Islet of Langerhans (tissue), 1 donor: Measurements from ENCODE around the gene MAP3K20.
"Not testable (repeated sequence)": the region's sequence is repeated elsewhere in the genome, so short reads cannot be mapped to it uniquely, and the experiment has no call there.

ENCODE experiments used
- FAIRE-seq: peaks from one replicate; lab custom pipeline; 2011; peaks lifted over from hg19 to GRCh38; lab: Jason Lieb, UNC

MAP3K20 gene

DNA sequence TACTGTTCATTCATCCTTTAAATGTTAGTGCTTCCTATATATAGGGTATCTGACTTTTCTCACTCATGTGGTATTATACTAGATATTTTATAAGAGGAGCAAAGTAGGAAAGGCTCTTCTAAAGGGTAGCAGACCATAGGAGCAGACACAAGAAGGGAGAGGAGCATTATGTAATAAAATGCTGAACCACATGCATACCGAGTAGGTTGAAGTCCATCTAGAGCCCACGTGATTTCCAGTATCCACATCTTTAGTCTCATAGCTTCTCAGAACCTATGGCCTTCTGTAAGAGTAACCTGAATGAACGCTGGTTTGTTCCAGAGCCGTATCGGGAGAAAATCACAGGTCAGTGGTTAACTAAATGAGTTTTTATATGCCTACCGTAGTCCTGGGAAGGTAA is 85.9 kb downstream of the MAP3K20 start:
- no peak for FAIRE-seq

DNA sequence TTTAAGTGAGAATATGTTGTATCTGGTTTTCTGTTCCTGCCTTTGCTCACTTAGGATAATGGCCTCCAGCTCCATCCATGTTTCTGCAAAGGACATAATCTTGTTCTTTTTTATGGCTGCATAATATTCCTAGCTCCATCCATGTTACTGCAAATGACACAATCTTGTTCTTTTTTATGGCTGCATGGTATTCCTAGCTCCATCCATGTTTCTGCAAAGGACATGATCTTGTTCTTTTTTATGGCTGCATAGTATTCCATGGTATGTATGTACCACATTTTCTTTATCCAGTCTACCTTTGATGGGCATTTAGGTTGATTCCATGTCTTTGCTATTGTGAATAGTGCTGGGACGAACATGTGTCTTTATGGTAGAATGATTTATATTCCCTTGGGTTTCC is 87.7 kb downstream of the MAP3K20 start:
- not testable (repeated sequence) for FAIRE-seq

DNA sequence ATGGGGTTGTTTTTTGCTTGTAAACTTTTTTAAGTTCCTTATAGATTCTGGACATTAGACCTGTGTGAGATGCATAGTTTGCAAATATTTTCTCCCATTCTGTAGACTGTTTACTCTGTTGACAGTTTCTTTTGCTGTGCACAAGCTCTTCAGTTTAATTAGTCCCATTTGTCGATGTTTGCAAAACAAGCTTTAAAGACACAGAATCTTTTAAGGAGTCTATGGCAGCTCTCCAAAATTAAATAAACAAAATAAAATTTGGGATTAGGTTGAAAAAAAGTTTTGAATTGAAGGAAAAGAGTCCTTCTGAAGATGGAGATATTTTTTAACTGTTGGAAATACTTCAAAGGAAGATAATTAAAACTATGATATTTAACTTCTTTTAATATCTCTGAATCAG is 88.8 kb downstream of the MAP3K20 start:
- no peak for FAIRE-seq

- no peak for FAIRE-seq
These were observed 90.0 kb downstream of the MAP3K20 start for GRCh38 chr2:173165443-173166238.

DNA sequence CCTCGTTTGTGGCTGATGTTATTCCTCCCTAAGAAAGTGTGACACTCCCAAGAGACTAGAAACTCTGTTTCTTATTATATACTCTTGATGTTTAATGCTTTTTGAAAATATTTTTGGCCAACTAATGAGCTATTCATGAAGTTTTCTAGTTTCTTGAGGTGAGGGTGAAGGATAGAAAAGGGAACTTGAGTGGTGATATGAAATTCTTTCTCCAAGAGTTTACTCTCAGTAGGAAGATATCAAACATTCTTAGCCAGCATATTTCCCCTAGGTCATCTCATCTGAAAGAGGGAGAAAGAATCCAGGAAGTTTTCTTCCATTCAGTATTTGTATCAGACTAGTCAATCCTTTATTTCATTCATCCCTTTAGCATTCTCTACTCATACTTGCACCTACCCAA is 95.7 kb downstream of the MAP3K20 start:
- FAIRE-seq = no peak

- FAIRE-seq = no peak
These were observed 96.4 kb downstream of the MAP3K20 start for GRCh38 chr2:173171924-173172643.

DNA sequence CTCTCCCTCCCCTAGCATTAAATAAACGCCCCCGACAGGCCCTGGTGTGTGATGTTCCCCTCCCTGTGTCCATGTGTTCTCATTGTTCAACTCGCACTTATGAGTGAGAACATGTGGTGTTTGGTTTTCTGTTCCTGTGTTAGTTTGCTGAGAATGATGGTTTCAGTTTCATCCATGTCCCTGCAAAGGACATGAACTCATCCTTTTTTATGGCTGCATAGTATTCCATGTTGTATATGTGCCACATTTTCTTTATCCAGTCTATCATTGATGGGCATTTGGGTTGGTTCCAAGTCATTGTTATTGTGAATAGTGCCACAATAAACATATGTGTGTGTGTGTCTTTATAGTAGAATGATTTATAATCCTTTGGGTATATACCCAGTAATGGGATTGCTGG is 98.7 kb downstream of the MAP3K20 start:
- FAIRE-seq = not testable (repeated sequence)

GRCh38 chr2:173175222-173175621 is 99.6 kb downstream of the MAP3K20 start:
- no peak for FAIRE-seq

- FAIRE-seq = no peak
These were observed 106.3 kb downstream of the MAP3K20 start for GRCh38 chr2:173181982-173182381.

GRCh38 chr2:173184031-173185004 is 108.7 kb downstream of the MAP3K20 start:
- FAIRE-seq = no peak

GRCh38 chr2:173185437-173185836 is 109.8 kb downstream of the MAP3K20 start:
- no peak for FAIRE-seq

DNA sequence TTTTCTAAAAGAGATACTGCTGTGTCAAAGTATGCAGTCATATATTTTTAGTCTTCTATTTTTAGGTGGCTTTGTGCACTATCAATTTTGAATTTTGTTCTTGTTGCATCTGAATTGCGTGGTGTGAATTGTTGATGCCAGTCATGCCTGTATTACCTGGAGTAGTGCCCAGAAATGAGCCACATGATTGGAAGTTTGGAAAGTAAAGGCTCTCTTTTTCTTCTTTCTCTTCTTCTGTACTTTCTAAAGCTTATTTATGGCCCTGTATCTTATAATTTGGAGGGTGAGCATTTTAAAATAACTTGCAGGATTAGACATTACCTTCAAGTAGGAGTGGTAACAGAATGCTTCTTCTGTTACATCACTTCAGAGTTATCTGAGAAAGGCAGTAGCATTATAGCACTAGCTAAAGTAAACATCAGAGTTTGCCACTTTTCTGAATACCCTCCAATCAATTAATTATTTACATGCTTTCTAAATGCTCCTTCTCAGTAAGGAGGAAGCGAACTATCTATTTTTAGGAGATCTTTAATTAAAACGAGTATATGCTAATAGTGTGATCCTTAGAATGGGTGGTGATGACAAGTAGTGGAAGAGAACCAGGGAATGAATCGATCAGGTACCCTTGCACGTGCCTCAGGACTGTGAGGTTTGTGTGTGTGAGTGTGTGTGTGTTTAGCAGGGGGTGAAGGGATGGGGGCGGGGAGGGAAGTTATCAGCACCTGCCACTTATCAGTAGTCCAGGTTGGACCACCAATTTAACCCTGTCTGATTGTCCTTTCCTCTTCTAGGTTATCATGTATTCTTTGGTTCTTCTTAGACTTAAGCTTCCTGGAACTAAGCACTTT is 112.5 kb downstream of the MAP3K20 start:
- FAIRE-seq = no peak

DNA sequence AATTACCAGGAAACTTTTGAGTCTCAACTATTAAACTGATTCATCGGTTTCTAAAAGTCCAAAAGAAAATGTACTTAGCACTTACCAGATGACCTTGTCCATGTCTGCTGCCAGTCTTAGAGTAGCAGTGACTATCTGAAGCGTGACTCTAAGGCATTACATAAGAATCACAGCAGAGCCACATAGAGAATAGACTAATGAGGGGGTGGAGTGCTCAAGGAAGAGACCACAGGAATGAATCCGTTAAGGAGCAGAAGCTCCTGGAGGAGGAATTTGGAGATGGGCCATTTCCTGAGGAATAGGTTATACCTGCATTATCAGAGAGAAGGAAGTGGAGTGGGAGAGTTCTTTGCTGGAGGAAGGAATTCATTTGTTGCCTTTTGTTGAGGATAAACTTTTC is 116.0 kb downstream of the MAP3K20 start:
- no peak for FAIRE-seq

DNA sequence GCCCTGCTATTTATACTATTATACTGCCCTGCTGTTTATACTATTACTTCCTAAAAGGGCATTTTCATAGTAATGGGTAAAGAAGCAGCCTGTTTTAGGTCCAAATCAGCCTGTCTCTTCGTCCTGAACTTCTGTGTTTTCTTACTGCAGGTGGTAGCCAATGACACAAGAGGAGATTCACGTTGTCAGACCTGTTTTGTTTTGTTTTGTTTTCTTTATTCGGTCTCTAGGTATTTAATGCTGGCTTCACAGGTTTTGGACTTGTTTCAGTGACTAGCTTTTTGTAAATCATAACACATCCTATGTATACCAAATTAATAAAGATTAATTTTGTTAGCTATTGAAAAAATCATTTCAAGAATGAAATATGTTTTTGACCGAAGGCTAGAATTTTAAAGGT is 116.4 kb downstream of the MAP3K20 start:
- FAIRE-seq = no peak

GRCh38 chr2:173193925-173194324 is 118.3 kb downstream of the MAP3K20 start:
- FAIRE-seq = no peak

DNA sequence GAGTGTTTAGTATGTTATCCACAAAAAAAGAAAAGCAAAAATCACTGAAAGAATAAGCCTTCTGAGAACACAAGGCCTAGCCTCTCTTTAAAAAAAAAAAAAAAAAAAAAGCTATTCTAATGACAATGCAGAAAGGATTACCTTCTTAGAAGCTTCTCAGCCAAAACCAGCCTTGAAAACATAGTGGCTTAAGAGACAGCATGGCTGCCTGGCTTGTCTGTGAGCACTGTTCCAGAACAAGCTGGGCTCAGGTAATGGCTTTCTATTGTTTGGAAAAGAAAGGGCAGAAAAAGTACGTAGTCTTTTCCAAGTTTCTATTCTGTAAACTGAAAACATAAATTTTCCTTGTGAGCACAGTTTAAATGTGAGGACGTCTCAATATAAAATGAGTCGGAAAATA is 119.5 kb downstream of the MAP3K20 start:
- FAIRE-seq = no peak

DNA sequence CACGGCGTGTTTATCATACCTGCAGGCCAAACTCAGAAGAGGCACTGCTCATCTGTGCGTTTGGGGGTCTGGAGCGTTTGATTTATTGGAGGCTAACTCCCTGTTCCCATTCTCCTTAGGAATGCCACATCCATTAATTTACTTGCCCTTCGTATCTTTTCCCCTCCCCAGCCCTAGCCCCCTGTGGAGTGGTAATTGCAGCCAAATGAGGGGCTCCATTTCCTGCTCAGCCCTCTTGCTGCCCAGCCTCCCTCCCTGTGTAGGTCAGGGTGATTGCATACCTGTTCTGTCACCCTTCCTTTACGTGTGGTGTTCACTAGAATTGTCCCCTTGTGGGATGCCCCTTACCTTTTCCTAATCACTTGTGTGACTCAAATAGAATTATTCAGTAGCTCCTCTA is 120.4 kb downstream of the MAP3K20 start:
- no peak for FAIRE-seq

DNA sequence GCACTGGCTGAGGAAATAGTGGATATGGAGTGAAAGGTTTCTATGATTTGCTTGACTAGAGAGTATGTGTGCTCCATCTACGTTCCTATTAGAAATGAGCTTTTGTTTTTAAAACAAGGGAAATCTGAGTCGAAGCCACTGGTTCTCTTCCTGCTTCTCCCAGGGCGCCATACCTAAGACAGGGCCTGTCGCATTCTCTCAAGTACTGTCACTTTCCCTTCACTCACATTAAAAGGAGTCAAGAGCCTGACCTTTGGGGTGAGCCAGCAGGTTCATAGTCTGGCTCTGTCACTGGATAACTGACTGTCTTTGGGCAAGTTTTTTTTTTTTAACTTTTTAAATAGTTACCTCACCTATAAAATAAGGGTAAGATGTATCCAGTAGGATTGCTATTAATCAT is 121.0 kb downstream of the MAP3K20 start:
- no peak for FAIRE-seq

GRCh38 chr2:173198327-173198726 is 122.7 kb downstream of the MAP3K20 start:
- no peak for FAIRE-seq

- no peak for FAIRE-seq
These were observed 123.6 kb downstream of the MAP3K20 start for GRCh38 chr2:173199294-173199693.

DNA sequence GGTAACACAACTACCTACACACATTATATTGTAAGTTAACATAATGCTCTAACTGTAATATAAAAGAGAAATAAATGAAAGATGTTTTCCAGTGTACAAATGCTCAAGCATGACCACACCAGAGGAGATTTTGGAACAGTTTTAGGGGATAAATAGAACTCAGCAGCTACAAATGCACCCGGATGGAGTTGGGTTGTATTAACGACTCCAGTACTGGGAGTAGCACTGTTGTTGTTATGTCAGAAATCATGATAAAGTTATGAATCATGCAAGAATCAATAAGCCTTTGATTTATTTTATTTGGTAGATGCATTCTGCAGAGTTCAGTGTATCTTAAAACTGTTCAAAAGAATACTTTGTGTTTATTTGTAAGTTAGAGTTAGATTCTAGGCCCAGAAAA is 126.9 kb downstream of the MAP3K20 start:
- no peak for FAIRE-seq

- FAIRE-seq = no peak
These were observed 128.7 kb downstream of the MAP3K20 start for GRCh38 chr2:173204316-173204715.
